ENCODE measurements around the gene LACTB. TPM values are rescaled to one million over a fixed set of nuclear protein-coding genes. Genes with fewer than 3 reads are reported as not detected.

Gene LACTB
- total RNA-seq, 4 donors from 2014 or later = 15.6 to 20.8 (median 17.3) TPM

GRCh38 chr15:63188247-63188925, 66.7 kb downstream of the LACTB start:
- H3K9me3 ChIP-seq = no peaks in the 10 kb centered on the region
- peak overlapping the region; percentile 46 to 84 for H3K4me3 ChIP-seq
- no peaks in the 10 kb centered on the region for H3K27me3 ChIP-seq
- no peak for TF ChIP-seq EP300 (IDR thresholded peaks at IDR 0.05)
- no peak for TF ChIP-seq CTCF (IDR thresholded peaks at IDR 0.05)
- no peak for TF ChIP-seq POLR2A (IDR thresholded peaks at IDR 0.05)
- TF ChIP-seq POLR2AphosphoS5 (IDR thresholded peaks at IDR 0.05) = no peak
- peak overlapping the region; percentile 35 to 90 (median 88) for H3K27ac ChIP-seq
- H3K4me1 ChIP-seq = peaks cover 0 to 40% (median 0%) of the 10 kb centered on the region in 3 donors
- WGBS, 2 donors (ENCODE audit: low coverage in 1 of 2) = 48 to 55% methylated on average over 6 to 9 of the region's 10 CpGs
- H3K36me3 ChIP-seq = no peaks in the 10 kb centered on the region
- ATAC-seq = no peak

DNA sequence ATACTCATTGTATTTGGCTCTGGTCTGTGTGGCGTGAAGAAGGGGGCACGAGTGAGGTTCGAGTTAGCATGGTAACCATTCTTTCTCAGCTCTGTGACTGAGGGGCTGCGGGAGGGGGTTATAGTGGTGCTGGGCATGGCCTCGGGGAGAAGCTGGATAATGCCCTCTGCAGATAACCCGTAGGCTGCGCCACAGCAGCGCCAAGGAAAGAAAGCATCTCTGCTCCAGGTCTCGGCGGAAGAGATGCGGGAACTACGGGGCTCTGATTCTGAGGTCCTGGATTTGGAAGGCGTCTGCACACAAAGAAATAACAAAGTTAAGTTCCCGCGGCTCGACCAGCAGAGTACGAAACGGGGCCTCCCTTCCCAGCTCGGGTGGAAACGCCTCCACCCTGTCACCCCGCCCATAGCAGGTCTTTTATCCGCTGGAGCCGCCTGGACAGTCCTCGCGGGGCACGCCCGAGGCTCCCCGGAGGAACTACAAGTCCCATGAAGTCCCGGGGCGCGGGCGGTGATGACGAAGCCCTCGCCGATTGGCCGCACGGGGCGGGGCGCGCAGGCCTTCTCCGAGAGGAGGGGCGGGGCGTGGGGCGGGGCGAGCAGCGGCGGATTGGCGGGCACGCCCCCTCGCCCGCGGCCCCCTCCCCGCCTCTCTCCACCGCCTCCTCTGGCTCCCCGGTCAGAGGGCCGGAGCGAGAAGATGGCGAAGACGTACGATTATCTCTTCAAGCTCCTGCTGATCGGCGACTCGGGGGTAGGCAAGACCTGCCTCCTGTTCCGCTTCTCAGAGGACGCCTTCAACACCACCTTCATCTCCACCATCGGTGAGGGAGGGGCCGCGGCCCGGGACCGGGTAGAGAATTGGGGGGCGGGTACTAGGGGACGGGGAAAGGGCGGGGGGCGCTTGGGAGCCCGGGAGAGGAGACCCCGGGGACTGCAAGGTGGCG, 67.5 kb downstream of the LACTB start, which contains the start of gene RAB8B:
RAB8B (plus strand) TSS at position 681 of the 946 bp plus-strand sequence; CDS start at position 700, 19 bp downstream.
- no peaks in the 10 kb centered on the region for H3K36me3 ChIP-seq
- no peaks in the 10 kb centered on the region for H3K27me3 ChIP-seq
- H3K4me3 ChIP-seq = peak within 1 kb of the TSS; percentile 84 to 86
- TF ChIP-seq POLR2A (IDR thresholded peaks at IDR 0.05) (peak; percentile 60 to 79), CTCF (IDR thresholded peaks at IDR 0.05) (peak in 2 of 4 experiments; percentile 32 to 33), POLR2AphosphoS5 (IDR thresholded peaks at IDR 0.05) (peak; percentile 86), EP300 (IDR thresholded peaks at IDR 0.05) (no peak)
- ATAC-seq = peak; percentile 100
- H3K4me1 ChIP-seq = peaks cover 0 to 49% (median 0%) of the 10 kb centered on the region in 3 donors
- H3K27ac ChIP-seq = peak within 1 kb of the TSS; percentile 55 to 90 (median 88)
- no peaks in the 10 kb centered on the region for H3K9me3 ChIP-seq
- 0% methylated on average over 3 to 10 of the region's 77 CpGs for WGBS, 2 donors (ENCODE audit: low coverage in 1 of 2)

DNA sequence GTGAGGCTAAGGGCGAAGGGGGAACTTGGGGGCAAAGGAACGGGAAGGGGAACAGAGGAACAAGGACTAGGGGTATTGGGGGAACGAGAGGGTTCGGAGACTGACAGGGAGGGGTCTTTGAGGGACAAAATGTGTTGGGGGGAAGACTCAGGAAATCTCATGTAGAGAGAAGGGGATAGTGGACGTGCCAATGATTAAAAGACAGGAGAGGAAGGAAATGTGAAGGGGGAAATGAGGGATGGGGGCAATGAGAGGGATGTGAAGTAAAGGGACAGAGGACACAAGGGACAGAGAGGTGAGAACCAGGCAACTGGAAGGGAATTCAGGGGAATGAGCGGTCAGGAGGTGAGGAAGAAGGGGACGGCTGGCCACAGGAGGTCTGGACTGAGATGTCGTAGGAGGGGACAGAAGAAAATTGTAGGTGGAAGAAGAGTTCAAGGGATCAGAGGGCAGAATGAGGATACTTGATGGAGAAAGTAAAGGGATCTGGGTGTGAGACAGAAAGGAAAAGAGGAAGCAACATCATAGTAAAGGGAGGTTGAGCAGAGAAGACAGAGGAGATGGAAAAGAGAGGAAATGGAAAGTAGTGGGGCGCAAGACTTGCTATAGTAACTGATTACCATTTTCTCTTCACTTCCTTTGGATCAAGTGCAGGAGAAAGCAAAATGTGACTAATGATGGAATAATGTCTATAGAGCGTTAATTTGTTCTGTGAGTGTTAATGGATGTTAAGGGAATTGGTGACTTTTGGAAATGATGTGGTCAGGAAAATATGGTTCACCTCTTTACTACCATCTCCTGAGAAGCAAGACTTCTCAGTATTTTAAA, 68.5 kb downstream of the LACTB start:
- Histone ChIP-seq H3K27me3 (no peaks in the 10 kb centered on the region), H3K9me3 (no peaks in the 10 kb centered on the region), H3K4me1 (peaks cover 0 to 56% (median 0%) of the 10 kb centered on the region in 3 donors), H3K4me3 (peak overlapping the region; percentile 84 to 86), H3K27ac (peak overlapping the region; percentile 55 to 90 (median 88)), H3K36me3 (no peaks in the 10 kb centered on the region)
- ATAC-seq = no peak
- whole genome bisulfite sequencing, 2 donors (ENCODE audit: low coverage in 1 of 2) = 5 to 6% methylated on average over 6 to 10 of the region's 10 CpGs
- TF ChIP-seq CTCF (IDR thresholded peaks at IDR 0.05) = no peak
- TF ChIP-seq POLR2A (IDR thresholded peaks at IDR 0.05) = no peak
- TF ChIP-seq EP300 (IDR thresholded peaks at IDR 0.05) = no peak
- no peak for TF ChIP-seq POLR2AphosphoS5 (IDR thresholded peaks at IDR 0.05)

- H3K27ac ChIP-seq = peak overlapping the region in 3 of 4 donors; percentile 87 to 90 (median 89)
- ATAC-seq = no peak
- no peaks in the 10 kb centered on the region for H3K27me3 ChIP-seq
- H3K4me3 ChIP-seq = peak overlapping the region; percentile 84 to 86
- WGBS, 2 donors (ENCODE audit: low coverage in 1 of 2) = 52 to 59% methylated on average over 3 of the region's 3 CpGs
- no peaks in the 10 kb centered on the region for H3K9me3 ChIP-seq
- H3K36me3 ChIP-seq = no peaks in the 10 kb centered on the region
- peaks cover 0 to 64% (median 0%) of the 10 kb centered on the region in 3 donors for H3K4me1 ChIP-seq
- no peak for TF ChIP-seq EP300 (IDR thresholded peaks at IDR 0.05)
- no peak for TF ChIP-seq POLR2A (IDR thresholded peaks at IDR 0.05)
- no peak for TF ChIP-seq POLR2AphosphoS5 (IDR thresholded peaks at IDR 0.05)
- no peak for TF ChIP-seq CTCF (IDR thresholded peaks at IDR 0.05)
Measured at GRCh38 chr15:63190769-63191649, 69.3 kb downstream of the LACTB start.

Measured in gastroesophageal sphincter (tissue), 4 donors.